HG03095 (cell line): ENCODE results near the gene CADM3.

ENCODE experiments used
- ATAC-seq: cut with Tn5 transposase; IDR thresholded peaks from one replicate; pipeline ENCODE4 v1.9.1; 2021; ENCODE audit warnings: moderate library complexity; ENCODE audit not compliant: unreplicated experiment

CADM3 gene

DNA sequence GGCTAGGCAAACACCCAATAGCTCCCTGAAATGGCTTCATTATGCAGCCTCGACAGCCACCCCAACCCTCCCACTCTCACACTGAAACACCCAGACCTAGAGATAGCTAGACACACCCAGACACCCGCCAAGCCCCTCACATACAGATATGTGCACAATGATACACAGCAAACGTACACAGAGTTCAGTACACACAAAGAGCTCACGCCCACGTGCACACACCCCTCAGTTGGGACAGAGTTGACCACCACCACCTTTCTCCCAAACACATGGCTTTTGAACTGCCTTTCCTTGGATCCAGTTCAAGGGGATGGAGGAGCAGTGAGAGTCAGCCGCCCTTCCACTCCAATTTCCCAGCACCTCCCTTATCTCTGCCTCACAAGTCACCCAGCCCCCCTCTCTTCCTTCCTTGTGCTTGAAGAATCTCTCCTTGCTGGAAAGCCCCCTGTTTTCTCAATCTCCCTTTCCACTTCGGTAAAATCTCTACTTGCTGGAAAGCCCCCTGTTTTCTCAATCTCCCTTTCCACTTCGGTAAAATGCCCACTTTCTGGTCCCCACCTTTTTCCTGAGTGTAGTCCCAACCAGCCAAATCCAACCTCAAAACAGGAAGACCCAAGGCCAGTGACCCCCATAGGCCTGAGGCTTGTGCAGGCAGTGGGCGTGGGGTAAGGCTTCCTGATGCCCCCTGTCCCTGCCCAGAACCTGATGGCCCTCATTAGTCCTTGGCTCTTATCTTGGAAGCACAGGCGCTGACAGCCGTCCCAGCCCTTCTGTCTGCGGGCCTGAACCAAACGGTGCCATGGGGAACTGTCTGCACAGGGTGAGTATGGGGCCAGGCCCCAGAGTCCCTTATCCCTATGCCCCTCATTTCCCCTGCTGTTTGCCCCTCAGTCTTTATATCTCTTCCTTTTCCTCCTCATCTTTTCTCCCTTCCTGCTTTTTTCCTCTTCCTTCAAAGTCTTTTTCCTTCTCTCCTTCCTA, 33.0 kb downstream of the CADM3 start, which contains the start of gene ACKR1:
TSS of gene ACKR1 (plus strand) at position 715 of the 981 bp plus-strand sequence. CDS start at position 800, 85 bp downstream.
- no peak for ATAC-seq

DNA sequence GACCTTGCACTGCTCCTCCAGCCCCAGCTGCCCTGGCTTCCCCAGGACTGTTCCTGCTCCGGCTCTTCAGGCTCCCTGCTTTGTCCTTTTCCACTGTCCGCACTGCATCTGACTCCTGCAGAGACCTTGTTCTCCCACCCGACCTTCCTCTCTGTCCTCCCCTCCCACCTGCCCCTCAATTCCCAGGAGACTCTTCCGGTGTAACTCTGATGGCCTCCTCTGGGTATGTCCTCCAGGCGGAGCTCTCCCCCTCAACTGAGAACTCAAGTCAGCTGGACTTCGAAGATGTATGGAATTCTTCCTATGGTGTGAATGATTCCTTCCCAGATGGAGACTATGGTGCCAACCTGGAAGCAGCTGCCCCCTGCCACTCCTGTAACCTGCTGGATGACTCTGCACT, 33.8 kb downstream of the CADM3 start:
- ATAC-seq, result no peak

DNA sequence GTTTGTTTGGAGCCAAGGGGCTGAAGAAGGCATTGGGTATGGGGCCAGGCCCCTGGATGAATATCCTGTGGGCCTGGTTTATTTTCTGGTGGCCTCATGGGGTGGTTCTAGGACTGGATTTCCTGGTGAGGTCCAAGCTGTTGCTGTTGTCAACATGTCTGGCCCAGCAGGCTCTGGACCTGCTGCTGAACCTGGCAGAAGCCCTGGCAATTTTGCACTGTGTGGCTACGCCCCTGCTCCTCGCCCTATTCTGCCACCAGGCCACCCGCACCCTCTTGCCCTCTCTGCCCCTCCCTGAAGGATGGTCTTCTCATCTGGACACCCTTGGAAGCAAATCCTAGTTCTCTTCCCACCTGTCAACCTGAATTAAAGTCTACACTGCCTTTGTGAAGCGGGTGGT, 34.7 kb downstream of the CADM3 start:
- no peak for ATAC-seq

DNA sequence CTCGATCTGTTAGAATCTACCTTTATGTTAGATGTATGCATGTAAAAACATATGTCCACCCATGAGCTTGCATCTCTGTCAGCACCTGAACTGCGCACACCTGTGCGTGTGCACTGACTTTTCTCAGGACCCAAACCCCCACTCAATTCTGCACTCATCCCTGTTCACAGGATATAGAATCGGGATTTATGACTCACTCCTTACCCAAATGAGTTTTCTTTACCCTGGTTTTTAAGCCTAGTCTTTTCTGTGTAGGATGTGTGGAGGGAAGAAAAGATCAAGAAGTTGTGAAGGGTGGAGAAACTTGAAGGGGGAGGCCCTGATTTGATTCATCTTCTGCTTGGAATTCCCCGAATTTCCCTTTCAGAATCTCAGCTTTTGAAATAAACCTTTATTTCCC, 35.7 kb downstream of the CADM3 start:
- no peak for ATAC-seq

DNA sequence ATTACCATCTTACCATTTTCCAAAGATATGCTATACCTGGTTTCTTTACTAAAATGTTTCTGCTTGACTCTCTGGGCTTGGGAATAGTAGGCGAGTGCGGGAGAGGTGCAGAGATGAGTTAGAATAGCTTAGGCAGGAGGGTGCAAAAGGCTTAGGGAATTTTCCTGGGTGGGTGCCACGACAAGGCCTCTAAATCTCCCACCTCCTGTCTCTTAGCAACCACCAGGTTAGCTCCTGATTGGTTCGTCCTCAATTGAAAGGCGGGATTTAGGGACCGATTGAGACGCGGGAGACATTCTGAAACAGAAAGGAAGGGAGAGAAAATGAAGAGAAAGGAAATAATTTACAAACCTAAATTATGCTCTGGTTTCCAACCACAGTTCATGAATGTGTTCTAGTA, 36.4 kb downstream of the CADM3 start:
- no peak for ATAC-seq

DNA sequence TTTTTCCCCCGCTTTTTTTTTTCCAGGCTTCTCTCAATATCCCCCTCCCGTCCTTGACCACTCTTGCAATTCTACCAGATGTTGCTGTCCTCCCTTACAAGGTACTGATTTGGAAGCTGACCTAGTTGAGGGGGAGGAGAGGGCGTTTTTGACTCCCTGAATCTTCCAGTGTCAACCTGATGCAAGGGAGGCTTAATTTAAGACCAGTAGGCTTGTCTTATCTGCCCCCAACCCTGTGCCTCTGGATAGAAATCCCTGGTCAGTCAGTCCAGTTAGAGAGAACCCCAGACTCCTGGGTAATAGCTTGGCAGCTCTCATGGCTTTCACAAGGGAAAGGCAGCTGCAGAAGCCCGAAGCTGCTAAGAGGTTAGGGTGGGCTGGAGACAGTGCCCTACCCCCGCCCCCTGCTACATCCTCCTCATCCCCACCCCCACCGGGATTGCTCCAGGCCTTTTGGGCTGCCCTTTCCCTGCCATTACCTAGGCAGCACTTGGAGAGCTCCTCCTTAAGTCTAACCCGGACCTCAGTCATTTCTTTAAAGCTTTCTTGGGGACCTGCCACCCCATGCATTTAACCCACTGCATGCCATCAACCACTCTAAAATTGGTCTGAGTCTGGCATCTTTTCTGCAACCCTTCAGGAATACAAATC, 36.9 kb downstream of the CADM3 start:
- ATAC-seq, result no peak

DNA sequence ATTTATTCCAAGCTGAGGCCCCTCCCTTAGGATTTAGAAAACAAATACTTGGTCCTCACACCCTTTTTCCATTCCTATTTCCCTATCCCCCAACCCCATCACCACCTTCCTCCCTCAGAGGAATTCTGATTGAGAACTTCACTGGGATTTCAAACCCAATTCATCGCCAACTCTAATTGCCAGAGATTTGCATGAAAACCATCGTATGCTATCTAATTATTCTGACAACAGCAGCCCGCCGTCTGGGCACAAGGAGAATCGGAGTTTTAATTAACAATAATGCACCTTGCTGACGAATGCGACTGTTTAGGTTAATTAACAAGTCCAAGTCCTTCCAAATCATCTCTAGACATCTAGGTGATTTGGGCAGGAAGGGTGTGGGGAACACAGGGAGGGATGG, 37.6 kb downstream of the CADM3 start:
- no peak for ATAC-seq

DNA sequence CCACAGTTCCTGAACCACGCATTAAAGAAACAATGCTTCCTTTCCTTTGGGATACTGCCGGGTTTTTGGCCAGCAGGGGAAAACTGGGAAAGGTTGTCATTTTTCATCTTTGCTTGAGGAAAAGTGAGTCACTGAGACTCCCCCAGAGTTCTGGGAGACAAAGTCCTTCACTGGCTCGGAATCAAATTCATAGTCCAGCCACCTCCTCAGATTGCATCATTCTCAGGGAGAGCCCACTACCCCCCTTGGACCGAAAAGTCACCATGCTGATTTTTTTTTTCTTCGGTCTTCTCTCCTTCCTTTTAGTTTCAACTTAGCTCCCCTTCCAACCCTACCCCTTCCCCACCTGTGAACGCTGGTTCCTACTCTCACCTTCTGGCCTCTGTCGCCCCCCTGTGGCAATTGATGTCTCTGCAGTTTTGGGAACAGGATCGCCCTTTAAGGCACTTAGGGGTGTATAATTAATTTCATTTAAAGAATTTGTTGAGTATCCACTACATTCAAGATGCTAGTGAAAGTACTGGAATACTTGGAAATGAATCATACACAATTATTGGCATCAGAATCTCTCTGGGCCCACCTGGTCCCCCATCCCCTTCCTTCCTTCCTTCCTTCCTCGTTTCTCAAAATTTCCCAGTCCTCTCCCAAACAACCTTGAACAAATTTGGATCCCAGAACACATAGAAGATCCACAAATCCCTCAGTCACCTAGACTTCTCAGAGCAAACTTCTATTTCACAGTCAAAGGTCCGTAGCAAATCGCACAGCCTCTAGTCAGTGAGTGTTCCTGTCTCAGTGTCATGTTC, 40.1 kb downstream of the CADM3 start:
- ATAC-seq, result no peak

DNA sequence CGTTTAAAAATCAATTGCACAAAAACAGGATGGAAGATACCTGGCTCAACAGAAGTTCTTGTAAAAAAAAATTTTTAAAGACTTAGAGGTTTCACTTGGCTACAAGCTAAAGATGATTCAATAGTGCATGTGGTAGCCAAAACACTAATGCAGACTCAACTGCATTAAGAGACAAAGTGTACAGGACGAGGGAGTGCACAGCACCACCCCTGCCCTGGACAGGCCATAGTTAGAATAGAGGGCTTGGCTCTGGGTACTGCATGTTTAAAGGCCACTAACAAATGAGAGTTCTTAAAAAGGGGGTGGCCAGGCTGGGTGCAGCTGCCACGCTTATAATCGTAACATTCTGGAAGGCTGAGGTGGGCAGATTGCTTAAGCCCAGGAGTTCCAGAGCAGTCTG, 41.2 kb downstream of the CADM3 start:
- ATAC-seq, result no peak

DNA sequence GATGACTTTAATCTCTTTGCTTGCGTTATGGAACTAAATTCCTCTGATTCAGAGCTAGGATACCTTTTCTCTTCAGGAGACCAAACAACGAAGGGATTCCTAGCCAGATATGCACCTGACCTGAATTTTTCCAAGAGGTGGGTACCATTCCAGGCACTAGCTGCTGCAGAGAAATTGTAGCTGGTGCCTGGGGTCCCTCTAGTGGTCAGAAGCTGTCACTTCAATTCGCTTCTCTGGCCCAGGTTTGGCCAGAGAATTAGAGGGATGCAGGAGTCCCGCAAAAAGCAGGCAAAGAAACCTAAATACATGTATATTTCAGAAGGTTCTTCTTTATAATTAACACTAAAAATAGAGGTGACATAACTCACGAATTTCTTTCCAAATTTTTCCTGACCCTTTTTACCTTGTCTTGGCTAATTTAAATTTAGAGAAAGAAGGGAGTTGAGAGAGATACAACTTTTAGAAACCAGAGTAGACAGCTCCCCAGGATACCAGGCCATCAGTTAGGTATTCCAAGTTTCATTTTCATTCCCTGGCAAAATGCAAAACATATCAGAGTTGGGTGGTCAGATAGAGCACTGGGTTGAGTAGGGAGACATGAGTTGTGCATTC, 42.8 kb downstream of the CADM3 start:
- no peak for ATAC-seq

DNA sequence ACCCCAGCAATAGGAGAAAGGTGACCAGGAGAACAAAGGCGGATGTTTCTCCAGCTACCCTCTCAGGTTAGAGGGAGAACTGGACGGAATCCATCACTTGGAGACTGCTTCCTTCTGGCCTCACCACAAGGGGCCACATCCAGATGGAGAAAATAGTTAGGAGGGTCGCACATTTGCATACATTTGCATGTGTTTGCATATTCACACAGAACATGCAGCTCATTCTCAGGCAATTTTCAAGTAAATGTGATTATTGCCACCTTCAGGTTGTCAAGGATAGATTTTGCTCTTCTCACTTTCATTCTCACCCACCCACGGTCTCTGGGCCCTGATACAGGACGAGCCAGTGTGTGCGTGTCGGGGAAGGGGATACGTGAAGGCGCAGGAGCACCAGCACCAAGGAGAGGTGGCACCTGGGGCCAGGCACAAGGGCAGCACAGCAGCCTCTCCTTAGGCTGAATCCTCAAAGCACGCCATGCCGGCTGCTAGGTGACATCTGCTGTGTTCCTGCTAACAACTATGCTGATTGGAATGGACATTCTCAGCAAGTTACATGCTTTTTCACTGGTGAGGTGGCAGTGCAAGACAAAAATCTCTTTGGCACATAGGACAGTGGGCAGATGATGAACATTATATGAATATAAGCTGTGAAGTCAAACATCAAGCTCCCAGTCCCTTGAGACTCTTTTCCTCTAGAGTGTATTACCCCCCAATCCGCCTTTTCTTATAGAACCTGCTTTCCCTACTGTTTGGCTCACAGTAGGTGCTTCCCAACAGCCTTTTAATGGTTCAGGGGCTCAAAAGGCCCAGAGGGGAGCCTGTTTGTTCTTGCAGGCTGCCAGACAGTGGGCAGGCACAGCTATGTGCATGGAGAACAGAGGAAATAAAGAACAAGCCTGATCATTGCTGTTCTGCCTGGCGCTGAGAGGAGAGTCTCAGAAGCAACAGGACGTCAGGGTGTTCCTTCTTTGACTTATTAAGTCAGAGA, 47.5 kb downstream of the CADM3 start:
- no peak for ATAC-seq

DNA sequence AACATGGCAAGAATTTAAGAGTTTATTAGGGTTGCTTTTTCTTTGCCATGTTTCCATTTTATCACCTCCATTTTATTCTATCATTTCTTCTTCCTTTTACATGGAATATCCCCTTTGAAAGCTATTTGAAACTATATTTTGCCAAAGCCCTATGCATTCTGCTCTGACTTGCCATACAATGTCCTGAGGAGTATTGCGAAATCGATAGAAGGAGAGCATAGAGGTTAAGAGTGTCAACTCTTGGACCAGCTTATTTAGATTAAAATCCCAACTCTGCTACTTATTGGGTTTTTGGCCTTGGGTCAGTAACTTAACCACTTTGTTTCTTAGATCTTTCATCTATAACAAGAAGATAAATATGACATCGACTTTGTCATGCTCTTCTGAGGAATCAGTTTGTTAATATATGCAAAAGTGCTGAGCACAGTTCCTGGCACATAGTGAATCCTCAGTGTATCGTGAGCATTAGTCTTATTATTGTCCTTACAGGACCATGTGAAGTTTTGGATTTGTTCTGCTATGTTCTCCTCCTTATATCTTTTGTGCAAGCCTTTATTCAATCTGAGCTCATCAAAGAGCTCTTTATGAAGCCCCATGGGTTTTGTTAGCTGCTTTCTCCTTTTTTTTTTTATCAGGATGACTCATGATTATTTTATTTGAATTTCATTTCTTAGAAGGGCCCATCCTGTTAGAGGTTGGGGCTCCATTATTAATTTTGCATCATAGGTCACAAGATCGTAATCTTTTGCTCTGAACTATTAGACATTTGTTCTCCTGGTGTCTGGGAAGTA, 50.9 kb downstream of the CADM3 start:
- no peak for ATAC-seq

DNA sequence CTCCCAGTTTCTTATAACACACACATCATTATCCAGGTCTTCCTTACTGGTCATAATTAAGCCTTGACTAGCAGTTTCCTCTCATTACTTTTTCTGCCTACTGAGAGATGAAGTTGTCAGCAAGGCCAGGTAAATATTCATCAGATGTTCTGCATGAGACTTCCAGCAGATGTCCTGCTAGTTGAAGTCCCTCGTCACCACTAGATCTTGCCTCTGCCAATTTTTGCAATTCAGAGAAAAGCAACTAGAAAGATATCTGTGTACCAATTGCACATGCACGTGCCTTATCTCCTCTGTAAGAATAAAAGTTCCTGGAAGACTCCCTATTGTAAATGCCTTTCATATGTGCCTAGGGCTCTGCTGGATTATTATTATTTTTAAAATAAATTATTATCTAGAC, 51.6 kb downstream of the CADM3 start:
- no peak for ATAC-seq

DNA sequence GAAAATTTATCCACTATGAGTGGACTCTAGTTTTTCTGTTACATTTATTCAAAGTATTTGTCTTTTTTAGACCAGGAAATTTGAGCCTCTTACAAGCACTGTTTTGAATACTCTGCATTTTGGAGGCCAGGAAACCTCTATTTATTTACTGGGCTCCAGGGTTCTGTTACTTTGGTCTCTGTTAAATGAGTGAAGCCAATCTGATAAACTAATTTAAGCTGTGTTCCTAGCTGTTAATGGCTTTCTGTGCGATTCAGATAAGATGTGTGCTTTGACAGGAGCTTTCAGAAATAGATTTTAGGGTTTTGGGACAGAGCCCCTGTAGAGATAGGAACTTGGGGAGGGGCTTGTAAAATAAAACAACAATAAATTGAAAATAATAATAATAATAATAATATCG, 57.1 kb downstream of the CADM3 start:
- ATAC-seq, result no peak

DNA sequence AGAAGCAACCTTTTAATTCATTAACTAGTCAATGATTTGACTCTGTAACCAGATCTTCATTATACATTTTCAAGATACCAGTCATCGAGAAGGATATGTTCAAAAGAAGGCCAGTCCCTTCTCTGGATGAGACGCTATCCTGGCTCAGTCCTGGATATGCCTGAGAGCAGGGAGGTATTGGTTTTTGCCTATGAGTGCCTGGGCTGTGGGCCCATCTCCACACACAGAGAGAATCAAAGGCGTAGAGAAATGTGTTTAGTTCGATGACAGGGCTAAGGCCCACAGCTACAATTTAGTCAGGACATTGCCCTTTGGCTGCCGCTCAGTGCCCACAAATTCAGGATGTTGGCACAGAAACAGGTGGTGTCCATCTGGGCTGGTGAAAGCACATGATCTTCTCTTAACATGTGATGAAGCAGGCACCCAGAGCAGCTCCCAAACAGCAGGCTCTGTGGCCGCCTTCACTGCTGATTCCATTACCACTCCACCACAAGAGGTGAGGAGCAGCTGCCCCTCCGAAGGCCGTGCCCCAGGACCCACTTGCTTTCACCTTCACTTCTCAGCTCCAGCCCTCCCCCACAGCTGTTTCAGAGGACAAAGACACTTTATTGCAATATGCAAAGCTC, 58.0 kb downstream of the CADM3 start:
- ATAC-seq, result no peak

DNA sequence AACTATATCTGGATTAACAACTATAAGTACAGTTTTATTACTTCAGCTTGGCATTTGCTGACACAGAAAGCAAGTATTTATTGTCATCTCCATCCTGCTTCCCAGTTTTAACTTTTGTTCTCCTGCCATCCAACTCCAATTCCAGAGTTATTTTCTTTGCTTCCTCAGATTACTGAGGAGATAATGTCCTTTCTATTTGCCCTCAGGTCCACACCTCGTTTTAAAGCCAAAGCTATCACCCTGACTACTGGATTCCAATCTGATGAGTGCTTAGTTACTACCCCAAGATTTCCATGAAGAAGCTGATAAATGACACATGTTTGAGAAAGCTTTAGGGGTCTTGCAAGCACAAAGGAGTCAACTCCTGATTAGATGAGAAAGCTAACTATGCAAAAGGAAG, 58.5 kb downstream of the CADM3 start:
- ATAC-seq, result no peak

DNA sequence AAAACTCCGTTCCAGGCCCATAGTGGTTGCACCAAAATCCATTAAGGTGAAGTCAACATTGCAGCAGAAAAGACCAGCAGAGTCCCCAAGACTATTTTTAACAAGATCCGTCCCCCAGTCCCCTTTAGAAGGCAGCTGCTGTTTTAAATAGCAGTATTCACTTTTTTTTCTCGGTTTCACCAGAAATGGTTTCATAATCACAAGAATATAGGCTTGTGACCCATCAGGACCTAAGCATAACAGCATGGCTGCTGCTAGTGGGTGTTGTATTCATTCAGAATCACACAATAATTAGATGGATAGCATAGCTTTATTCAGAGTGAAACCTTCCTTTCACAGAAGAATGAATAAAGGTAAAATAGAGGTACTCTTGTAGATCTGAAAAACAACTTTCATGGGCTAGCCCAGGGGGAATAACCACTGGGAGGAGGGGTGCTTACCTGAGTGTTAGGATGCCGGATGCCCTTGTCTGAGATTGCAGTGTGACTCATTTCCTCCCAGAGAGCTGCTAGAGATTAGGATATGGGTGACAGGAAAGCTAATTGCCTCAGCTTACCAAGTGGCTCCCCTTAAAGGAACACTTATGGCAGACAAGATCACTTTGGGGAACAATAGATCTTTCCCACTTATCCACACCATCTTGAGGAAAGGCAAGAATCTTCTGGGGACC, 68.3 kb downstream of the CADM3 start:
- ATAC-seq, result peak; percentile 92

DNA sequence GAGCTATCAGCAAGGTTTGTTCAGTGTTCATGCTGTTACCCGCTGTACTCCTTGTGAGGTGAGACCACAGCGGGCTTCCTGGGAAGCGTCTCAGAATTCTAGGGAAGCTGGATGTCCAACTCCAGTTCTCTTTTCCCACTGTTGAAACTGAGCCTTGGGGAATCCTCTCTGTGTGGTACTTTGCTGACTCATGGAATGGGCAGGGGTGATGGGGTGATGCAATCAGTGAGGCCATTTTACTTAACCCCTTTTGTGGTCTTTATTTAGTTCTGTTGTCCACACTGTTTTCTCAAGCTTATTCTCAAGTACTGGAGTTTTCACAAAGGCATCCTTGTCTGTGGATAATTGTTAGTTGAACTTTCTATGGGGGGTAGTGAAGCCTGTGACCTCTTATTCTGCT, 75.9 kb downstream of the CADM3 start:
- no peak for ATAC-seq
